Fibroblast of gingiva (primary cell): ENCODE measurements around the gene XIST.
A peak's percentile ranks its signal among the peaks of the same experiment; 100 is the strongest.
"Not testable (repeated sequence)": the region's sequence is repeated elsewhere in the genome, so short reads cannot be mapped to it uniquely, and the experiment has no call there.

Experiments used
- DNase-seq: peaks from one replicate; pipeline ENCODE4 v3.0.0-alpha.2; 2011; ENCODE audit warnings: low read depth

The XIST gene

DNA sequence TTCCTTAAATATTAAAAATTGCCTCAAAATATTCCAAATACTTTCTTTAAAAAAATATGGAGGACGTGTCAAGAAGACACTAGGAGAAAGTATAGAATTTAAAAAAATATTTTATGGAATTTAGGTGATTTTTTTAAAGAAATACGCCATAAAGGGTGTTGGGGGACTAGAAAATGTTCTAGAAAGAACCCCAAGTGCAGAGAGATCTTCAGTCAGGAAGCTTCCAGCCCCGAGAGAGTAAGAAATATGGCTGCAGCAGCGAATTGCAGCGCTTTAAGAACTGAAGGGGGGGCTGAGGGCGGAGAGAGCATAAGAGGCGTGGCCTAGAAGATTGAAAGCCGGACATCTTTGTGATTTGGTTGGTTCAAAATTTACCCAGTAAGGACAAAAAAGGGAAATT lies at the start of gene XIST:
Gene XIST, minus strand, starts transcription at position 248 of the 400 bp plus-strand sequence.
- no peak for DNase-seq

DNA sequence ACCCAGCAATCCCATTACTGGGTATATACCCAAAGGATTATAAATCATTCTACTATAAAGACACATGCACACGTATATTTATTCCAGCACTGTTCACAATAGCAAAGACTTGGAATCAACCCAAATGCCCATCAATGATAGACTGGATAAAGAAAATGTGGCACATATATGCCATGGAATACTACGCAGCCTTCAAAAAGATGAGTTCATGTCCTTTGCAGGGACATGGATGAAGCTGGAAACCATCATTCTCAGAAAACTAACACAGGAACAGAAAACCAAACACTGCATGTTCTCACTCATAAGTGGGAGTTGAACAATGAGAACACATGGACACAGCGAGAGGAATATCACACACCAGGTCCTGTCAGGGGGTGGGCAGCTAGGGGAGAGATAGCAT lies 45.8 kb upstream of the XIST start:
- DNase-seq: not testable (repeated sequence)

DNA sequence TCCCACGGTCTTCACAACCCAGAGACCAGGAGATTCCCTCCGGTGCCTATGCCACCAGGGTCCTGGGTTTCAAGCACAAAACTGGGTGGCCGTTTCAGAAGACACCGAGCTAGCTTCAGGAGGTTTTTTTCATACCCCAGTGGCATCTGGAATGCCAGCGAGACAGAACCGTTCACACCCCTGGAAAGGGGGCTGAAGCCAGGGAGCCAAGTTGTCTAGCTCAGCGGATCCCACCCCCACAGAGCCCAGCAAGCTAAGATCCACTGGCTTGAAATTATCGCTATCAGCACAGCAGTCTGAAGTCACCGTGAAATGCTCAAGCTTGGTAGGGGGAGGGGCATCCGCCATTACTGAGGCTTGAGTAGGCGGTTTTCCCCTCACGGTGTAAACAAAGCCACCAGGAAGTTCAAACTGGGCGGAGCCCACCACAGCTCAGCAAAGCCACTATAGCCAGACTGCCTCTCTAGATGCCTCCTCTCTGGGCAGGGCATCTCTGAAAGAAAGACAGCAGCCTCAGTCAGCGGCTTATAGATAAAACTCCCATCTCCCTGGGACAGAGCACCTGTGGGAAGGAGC lies 40.1 kb upstream of the XIST start:
- not testable (repeated sequence) for DNase-seq

DNA sequence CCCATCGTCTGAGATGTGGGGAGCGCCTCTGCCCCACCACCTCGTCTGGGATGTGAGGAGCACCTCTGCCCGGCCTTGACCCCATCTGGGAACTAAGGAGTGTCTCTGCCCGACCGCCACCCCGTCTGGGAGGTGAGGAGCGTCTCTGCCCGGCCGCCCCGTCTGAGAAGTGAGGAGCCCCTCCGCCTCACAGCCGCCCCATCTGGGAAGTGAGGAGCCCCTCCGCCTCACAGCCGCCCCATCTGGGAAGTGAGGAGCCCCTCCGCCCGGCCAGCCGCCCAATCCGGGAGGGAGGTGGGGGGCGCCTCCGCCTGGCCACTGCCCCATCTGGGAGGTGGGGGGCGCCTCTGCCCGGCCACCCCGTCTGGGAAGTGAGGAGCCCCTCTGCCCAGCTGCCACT lies 29.7 kb upstream of the XIST start:
- DNase-seq: not testable (repeated sequence)

DNA sequence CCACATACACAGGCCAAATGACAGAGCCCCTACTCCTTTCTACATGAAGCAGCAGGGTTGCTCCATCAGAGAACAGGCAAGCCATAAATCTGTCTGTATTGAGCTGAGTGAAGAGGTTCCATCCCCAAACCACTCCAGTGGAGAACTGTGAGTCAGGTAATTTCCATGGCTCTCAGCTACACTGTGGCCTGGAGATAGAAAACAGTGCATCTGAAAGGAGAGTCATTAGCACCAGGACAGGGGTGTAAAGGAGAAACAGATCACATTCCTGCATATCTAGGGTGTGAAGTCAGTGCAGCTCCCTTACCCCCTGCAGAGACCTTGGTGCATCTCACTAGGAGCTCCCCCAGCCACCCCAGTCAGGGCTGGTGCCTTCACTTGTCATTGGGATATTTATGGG lies 25.2 kb upstream of the XIST start:
- no peak for DNase-seq

DNA sequence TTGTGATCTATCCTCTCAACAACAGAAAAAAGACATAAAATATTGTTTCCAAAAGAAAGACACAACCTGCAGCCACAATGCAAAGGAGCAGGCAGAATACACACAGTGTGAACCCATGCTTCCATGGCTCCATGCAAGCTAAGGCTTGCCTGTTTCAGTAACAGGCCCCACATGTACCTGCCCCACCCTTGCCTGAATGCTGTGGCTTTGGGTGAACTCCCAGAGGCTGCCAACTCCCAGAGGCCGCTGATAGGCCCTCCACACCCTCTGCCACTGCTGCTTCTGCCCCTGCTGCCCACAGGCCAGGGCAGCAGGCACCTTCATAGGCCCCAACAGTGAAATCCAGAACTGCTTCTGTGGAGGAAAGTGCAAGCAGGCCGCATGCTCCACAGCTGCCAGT lies 24.4 kb upstream of the XIST start:
- no peak for DNase-seq

DNA sequence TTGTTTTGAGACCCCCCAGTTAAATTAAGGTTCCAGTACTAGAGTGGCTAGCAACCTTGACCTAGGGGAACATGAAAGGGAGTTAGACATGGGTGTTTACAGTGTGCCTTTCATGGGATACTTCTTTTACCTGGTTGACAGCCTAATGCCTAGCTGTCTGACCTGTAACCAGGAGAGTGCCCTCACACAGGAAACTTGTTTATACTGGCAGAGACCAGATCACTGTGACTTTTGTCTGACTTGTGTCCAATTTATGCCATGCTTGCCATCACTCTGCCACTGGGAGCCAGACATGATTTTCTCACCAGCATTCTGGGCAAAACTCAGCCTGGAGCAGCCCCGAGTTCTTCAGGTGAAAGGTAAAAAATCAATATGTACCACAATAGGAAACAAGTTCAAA lies 16.4 kb upstream of the XIST start:
- DNase-seq: no peak

DNA sequence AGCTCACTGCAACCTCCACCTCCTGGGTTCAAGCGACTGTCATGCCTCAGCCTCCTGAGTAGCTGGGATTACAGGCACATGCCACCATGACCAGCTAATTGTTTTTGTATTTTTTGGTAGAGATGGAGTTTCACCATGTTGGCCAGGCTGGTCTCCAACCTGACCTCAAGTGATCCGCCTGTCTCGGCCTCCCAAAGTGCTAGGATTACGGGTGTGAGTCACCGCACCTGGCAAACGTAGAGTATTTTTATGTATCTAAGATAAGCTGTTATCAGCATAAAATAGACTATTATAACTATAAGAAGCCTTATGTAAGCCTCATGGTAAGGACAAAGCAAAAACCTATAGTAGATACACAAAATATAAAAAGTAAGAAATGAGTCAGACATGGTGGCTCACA lies 14.6 kb upstream of the XIST start:
- DNase-seq: no peak

DNA sequence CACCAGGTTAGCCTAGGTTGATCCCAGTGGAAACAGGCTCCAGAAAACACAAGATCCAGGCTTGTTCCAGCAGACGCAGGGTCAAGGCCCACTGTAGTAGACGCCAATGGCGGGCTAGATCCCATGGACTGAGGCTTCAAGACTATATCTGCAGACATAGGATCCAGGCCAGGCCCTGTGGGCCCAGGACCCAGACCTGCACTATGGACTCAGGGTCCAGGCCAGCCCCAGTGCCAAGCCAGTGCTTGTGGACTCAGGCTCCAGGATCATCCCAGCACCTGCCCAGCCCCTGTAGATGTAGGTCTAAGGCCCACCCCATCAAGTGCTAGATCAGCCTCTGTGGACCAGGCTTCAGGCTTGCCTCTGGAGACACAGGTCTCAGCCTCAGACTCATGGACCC lies 11.3 kb upstream of the XIST start:
- DNase-seq: no peak

DNA sequence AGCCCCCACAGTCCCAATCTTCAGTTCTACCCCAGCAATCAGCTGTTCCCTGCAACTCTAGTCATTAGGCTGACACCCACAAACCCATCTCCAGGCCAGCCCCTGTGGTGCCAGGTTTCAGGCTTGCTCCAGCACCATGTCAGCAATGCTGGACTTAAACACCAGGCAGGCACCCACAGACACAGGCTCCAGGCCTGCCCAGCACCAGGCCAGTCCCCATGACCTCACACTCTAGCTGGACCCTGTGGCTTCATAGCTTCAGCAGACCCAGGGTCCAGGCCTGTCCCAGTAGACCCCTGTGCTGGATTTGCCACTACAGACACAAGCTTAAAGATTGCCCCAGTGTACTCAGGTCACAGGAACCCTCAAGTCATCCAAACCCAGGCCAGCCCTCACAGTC lies 10.8 kb upstream of the XIST start:
- DNase-seq: no peak

DNA sequence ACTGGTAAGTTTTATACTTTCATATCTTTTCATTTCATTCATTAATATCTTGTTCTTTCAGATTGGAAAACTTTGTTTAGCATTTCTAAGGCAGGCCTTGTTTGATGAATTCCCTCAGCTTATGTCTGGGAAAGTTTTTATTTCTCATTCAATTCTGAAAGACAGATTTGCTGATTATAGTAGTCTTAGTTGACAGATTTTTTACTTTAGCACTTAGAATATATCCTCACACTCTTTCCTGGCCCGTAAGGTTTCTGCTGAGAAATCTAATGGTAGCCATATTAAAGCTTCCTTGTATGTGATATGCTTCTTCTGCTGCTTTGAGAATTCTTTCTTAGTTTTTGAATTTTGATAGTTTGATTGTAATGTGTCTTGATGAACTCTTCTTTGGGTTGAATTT lies 7.1 kb upstream of the XIST start:
- DNase-seq: no peak

DNA sequence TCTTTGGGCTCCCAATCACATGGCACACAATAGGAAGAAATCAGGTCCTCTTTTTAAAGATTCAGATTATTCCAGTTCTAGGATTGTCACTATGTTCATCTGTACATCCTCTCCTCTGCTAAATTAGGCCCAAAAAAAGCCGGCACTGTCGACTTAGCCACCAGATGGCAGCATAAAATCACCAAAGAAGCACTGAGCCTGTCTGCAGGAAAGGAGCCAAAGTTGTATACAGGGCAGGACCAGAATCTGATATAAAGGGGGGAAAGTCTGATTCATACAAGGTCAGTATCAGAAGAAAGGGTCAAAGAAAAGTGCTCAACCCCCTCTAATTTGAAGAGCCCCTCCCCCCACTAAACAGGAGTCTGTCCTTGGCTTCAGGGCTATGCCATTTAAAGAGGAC lies 3.0 kb upstream of the XIST start:
- DNase-seq: peak; percentile 33

DNA sequence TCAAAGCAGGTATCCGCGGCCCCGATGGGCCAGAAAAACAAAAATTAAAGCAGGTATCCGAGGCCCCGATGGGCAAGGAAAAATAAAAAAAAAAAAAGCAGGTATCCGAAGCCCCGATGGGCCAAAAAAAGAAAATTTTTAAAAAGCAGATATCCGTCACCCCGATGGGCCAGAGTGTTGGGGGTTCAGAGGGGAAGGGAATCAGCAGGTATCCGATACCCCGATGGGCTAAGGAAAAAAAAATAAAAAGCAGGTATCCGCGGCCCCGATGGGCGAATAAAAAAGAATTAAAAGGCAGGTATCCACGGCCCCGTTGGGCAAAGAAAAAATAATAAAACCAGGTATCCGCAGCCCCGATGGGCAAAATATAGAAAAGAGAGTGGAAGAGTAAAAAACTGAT lies 492 bp downstream of the XIST start:
- DNase-seq: no peak

DNA sequence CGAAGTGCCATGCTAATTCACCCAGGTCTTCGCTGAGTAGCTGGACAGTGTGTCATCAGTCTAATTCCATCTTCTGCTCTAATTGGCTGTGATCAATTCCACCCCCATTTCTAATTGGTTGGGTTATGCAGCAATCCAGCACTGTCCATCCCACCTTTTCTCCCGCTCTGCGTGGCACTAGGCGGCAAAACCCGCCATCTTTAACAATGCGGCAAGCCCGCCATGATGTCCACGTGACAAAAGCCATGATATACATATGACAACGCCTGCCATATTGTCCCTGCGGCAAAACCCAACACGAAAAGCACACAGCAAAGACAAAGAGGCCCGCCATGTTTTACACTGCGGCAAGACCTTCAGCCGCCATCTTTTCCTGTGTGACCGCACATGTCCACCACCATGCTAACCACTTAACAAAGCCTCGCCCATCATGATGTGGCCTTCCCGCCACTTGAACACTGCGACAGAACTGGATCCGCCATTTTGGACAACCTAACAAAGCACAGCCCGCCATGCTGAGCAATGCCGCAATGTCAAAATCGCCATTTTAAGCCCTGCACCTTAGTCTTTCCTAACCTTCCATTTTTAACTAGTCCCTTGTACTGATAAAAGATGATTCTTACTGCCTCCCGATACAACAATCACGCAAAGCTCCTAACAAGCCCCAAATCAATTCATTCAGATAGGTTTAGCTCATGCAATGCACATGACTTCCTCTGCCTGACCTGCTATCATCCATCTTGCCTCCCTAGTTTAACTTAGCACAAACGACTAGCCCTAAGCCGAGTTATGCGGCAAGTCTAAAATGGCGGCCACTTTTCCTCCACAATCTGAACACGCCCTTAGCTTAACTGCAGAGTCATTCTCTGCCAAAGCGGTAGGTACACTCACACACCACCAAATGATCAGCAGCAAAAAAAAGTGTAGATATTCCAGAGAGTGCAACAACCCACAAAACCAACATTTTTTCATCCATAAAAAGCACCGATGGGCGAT lies 1.2 kb downstream of the XIST start:
- no peak for DNase-seq

DNA sequence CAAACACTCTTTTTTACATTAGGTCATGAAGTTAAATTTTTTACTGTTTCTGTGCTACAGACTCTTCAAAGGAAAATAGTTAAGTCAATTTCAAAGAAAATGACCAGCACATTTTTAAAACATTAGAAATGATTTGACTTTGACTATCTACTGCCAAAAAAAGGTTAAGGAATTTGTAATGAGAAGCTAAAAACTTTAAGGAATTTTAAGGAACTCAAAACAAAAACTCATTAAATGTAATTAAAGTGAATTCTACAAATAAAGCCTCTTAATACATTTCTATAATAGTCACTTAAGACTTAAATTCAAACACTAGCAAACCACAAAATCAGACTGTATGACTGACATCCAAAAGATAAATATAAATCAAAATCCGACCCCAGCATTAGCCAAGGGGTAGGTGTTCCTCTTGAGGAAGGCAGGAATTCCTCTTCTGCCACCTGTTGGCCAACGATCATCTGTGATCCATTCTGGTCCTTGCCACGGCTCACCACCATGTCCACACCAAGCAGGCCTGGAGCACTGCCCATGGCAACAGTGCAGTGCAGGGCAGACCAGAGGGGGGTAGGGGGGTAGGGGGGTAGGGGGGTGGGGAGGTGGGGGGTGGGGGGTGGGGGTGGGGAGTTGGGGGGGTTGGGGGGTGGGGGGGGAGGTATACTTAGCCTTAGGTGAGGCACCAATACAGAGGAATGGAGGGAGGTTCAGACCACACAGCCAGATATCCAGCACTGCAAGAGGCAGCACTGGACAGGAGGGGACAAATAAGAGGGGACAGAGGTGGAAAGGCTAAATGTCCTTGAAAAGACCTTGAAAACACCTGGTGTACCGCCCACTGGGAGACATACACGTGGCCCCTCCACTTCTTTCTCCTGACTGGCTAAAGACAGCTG lies 2.1 kb downstream of the XIST start:
- DNase-seq: no peak

DNA sequence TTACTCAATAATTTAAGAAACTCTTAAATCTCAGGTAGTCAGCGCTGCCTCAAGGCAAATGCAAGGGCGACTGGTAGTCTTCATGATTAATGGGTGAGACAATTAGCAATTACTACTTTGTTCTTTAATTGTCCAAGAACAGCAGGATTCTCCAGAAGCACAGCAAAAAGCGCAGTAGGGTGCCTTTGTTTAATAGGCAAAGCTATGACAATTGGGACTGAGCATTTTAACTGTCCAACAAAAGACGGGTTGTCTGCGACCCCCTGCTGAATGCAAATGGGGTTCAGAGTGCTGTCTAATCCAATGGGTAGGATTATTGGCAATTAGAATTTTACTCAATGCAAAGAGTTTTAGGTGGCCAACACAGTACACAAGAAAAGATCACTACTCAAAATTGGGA lies 3.4 kb downstream of the XIST start:
- DNase-seq: no peak

DNA sequence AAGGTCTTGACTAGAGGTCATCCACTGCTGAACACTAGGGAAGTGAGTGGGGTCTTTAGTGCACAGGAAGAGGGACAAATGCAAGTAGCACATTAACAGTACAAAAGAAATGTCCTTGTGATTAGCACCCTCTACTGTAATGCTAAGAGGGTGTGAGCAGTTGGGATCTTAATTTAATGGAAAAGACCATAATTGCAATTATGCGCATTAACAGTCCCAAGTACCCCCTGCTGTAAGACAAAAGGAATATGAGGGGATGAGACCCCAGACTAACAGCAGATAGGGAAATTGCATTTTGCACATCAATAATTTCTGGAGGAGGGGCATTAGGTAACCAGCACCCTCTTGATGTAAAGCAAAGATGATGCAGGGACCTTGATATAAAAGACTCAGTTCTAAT lies 4.5 kb downstream of the XIST start:
- no peak for DNase-seq

DNA sequence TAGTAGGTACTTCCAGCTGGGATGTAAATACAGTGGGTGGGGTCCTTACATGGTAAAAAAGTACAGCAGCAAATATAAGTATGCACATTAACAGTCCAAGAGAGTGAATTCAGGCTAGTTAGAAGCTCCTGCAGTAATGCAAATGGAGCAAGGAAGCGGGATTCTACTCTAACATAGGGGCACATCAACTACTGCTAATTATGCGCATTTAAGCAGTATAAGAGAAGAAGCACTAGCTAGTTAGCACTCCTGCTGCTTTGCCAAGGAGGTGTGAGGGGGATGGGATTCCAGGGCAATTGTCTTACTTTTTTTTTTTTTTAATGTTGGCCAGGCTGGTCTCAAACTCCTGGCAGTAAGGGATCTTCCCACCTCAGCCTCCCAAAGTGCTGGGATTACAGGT lies 5.4 kb downstream of the XIST start:
- DNase-seq: no peak

DNA sequence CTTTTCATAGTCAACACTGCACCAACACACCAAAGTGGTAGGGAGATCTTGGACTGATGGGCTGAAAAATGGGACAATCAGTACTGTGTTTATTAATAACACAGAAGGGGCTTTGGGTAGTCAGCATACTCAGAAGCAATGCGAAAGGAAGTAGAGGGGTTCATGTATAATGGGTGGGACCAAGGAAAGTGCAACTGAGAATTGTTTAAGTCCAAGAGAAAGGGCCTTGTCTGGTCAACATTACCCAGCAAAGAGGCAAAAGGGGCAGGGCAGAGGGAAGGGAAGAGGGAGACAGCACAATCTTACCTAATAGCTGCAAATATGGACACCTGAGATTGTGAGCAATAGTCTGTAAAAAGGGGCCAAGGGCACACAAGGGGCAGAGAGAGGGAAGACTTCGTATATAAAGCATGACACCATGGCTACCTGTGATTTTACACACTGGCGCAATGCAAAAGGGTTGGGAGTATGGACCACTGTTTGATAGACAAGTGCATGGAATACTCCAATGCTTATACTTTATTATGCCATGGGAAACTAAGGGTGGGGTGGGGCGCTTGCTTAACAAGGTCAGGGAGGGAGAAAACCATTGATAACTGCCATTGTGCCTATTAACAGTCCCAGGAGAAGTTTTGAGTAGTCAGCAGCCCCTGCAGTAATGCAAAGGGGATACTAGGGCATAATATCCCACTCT lies 9.8 kb downstream of the XIST start:
- DNase-seq: no peak

DNA sequence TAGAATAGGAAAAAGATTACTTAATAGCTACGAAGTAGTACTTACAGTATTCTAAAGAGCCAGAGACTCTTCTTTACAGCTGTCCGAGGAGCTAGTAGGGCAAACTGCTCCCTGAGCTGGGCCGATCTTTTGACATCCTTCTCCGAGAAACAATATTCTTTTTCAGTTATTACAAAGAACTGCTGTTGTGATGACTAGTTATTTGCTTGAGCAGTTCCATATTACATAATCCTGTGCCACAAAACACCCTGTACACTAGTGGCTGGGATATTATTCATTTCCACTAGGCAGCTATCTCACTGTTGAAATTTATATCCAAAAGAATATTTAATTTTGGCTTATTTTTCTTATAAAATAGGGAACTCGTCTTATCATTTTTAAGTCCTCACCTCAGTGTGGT lies 11.2 kb downstream of the XIST start:
- DNase-seq: no peak

DNA sequence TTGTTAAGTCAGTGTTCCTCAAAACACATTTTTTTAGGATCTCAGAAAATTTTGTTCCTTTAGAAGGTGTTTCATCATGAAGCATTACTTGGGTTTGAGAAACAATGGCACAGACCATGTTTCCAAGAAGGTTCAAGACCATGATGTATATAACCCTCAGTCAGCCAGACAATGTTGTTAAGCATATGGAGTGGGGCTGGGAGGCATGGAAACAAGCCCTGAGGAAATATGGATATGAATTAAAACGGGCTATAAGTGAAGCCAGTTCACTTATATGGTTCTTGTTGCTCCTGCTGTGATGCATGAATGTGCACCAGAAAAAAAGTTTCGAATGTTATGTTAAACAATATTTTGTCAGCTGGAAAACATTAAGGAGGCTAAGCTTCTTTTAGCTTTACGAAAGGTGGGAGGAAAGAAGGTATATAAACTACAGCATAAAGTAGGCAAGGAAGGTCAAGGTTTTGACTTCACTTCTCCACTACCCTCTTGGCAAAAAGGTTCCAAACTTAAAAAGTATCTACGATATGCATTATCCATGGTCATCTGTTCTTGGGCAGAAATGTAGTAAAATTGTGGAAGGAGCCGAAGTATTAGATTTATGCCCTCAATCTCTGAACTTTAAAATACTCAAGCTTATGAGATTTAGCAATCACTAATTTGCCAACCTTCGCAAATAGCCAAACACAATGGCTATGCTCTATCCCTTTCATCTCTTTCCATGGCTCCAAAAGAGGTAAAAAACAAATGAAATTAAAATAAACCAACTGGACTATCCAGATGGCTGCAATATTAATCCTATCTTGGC lies 12.2 kb downstream of the XIST start:
- no peak for DNase-seq
